ENCODE results near the gene B4GALNT3.

Gene B4GALNT3

DNA sequence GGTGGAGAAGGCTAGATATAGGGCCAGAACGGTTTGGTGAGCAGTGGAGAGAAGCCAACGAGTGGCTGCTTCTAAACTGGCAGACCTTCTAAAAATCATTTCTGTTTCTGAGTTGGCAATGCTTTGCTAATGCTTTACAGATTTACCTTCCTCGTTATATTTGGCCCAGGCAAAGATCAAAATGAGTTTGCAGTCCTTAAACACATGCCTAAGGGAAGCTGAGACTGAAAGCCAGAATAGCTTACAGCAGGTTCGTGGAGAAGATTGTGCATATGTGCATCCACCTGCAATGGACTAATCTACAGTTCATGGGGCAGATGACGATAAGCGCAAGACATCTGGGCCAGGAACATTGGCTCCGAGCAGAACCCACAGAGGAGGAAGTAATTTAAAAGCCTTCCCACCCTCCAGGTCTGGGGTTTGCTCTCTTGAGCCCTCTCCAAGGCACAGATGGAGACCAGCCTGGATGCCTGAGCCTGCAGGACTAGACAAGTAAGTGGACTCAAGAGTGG lies 104.1 kb downstream of the B4GALNT3 start:
- ATAC-seq: no peak
- DNase-seq: no peak
- Mint-ChIP-seq H3K9me3 (no peaks in the 10 kb centered on the region), H3K27me3 (no peaks in the 10 kb centered on the region), H3K4me1 (peaks cover 62% of the 10 kb centered on the region), H3K4me3 (peak overlapping the region; percentile 77 to 81), H3K27ac (peak overlapping the region; percentile 43 to 95)

DNA sequence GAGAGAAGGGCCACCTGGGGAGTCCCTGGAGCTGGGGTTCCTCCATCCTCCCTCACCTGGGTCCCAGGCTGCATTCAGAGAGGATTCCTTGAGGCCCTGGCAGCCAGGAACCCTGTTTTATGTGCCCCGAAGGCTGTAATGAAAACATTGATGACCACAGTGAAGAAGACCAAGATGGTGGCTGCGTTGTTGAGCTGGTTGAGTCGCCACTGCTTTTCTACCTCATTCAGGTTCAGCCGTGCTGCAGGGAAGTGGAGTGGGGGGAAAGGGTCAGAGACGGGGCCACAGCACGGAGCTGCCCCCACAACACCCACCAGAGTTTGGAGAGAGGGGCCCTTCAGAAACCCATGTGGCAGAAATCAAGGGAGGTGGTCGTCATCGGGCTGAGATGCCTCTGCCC lies 105.4 kb downstream of the B4GALNT3 start:
- DNase-seq (no peak), ATAC-seq (no peak)
- H3K27me3 Mint-ChIP-seq: no peaks in the 10 kb centered on the region
- H3K4me1 Mint-ChIP-seq: peaks cover 70% of the 10 kb centered on the region
- H3K9me3 Mint-ChIP-seq: no peaks in the 10 kb centered on the region
- H3K27ac Mint-ChIP-seq: no peak overlapping the region
- H3K4me3 Mint-ChIP-seq: peak overlapping the region in 1 of 2 donors; percentile 2

DNA sequence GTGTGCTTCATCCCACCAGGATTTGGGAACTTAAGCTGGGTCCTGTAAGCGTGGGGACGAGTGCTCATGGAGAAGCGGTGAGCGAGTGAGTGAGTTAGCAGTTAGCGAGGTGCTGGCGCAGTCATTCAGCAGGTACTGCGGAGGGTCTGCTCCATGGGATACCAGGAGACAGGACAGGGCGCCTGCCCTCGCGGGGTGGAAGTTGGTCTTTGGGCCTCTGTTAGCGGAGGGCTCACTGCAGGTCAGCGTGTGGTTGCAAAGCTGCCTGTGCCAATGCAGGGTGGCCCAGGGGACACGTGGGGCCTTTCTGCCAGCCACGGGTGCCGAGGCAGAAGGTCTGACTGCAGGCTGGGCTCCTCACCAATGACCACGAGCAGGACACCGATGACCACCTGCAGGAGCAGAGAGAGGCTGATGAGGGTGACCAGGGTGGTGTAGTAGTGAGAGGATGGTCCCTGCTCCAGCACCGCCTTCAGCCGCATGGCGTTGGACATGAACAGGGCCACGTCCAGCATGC lies 105.9 kb downstream of the B4GALNT3 start:
- Mint-ChIP-seq H3K27ac (no peak overlapping the region), H3K4me1 (peaks cover 70% of the 10 kb centered on the region), H3K4me3 (no peak overlapping the region), H3K9me3 (no peaks in the 10 kb centered on the region), H3K27me3 (no peaks in the 10 kb centered on the region)
- DNase-seq (no peak), ATAC-seq (no peak)

DNA sequence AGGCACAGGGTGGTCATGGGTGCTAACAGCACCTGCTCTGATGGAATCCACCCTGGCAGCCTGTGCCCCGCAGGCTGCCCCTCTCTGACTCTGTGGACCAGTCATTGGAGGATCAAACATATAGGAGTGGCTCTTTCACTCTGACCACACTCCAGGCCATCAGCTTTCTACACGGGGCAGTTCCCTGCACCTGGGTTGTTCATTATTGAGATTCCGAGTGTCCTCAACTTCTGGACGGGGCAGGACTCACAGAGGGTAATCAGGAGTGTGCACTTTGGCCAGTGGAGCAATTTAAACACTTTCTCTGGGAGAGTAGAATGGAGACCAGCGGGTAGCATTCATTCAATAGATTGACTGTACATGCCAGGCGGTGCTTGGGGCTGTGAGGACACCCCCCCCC lies 108.7 kb downstream of the B4GALNT3 start:
- no peak for DNase-seq
- peaks cover 63% of the 10 kb centered on the region for H3K4me1 Mint-ChIP-seq
- H3K4me3 Mint-ChIP-seq: no peak overlapping the region
- ATAC-seq: no peak
- peak overlapping the region in 1 of 2 donors; percentile 17 for H3K27ac Mint-ChIP-seq
- no peaks in the 10 kb centered on the region for H3K27me3 Mint-ChIP-seq
- no peaks in the 10 kb centered on the region for H3K9me3 Mint-ChIP-seq

DNA sequence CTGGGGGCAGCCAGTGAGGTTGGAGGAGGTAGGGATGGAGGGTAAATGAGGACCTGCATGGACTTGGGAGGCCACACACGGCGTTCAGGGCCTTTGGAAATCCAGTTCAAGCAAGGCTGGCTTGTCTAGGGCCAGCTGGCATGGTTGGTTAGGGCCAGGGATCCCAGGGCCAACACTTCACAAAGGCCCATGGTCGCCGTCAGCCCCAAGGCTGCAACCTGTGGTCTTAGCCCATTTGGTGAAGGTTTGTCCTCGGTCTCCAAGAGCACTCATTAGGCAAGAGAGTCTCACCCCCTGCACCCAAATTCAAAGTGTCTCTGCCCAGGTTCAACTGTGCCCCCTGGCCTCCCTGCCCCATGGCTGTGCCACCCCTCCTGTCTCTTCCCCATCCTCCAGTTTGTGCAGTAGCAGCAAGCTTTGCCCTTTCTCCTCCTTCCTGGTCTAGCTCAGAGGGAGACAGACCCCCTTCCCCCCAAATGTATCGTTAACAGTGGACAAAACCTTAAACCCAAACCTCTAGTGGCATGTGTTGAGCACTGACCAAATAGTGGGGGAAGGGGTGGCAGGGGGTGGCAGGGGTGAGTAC lies 109.4 kb downstream of the B4GALNT3 start:
- Mint-ChIP-seq H3K9me3 (no peaks in the 10 kb centered on the region), H3K27ac (no peak overlapping the region), H3K4me1 (peaks cover 60% of the 10 kb centered on the region), H3K27me3 (no peaks in the 10 kb centered on the region), H3K4me3 (peak overlapping the region in 1 of 2 donors; percentile 91)
- no peak for DNase-seq
- no peak for ATAC-seq

DNA sequence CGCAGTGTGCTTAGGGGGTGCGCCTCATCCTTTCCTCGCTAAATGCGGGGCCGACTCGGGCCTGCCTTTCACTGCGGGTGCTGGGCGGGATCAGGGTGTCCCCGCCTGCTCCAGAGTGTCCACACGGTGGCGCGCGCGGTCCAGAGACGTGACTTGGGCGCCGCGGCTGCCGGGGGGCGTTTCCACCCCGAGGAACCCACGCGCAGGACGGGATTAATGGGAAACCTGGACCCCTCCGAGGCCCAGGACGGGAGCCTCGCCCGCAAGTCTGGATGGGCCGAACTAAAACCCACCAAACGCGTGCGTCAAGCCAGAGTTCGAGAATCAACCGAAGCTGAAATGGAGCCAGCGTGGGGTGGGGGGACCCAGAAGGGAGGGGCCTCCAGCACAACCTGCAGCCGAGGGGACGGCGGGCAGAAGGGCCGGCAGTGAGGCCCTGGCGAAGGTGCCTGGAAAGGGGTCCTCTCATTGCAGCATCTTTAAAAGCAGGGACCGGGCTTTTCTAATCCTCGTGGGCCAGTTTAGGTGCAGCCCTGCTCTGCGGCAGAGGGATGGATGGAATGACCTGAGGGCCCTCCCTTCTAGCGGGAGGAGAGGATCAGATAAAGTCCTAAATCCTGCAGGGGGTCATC lies 110.2 kb downstream of the B4GALNT3 start:
- peaks cover 61% of the 10 kb centered on the region for H3K4me1 Mint-ChIP-seq
- ATAC-seq: peak; percentile 90

DNA sequence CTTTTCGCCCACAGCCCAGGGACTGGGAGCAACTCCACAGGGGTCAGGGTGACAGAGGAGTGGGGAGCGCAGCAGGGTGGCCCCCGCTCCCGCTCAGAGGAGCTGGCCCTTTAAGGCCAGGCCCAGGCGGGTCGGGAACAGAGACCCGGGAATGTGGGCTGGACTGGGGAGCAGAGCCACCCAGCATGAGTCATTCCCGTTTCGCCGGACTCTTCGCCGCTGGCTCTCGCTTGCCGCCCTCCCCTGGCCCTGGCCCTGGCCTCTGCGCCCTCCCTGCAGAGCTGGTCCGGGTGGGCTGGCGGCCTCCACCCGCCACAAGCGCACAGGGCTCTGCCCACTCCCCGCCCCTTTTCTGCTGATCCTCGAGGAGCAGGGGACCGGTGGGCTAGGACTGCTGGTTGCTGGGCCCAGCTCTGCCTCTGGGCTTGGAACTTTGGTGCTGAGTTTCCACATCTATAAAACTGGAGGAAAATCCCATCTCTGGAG lies 110.7 kb downstream of the B4GALNT3 start:
- Mint-ChIP-seq H3K4me1 (peaks cover 61% of the 10 kb centered on the region), H3K4me3 (peak overlapping the region in 1 of 2 donors; percentile 91)

More for the DNA sequence above, 110.2 kb downstream of the B4GALNT3 start:
- peak overlapping the region; percentile 52 to 77 for H3K27ac Mint-ChIP-seq
- no peaks in the 10 kb centered on the region for H3K9me3 Mint-ChIP-seq
- DNase-seq: peak; percentile 87
- H3K27me3 Mint-ChIP-seq: no peaks in the 10 kb centered on the region
- peak overlapping the region; percentile 90 to 91 for H3K4me3 Mint-ChIP-seq

DNA sequence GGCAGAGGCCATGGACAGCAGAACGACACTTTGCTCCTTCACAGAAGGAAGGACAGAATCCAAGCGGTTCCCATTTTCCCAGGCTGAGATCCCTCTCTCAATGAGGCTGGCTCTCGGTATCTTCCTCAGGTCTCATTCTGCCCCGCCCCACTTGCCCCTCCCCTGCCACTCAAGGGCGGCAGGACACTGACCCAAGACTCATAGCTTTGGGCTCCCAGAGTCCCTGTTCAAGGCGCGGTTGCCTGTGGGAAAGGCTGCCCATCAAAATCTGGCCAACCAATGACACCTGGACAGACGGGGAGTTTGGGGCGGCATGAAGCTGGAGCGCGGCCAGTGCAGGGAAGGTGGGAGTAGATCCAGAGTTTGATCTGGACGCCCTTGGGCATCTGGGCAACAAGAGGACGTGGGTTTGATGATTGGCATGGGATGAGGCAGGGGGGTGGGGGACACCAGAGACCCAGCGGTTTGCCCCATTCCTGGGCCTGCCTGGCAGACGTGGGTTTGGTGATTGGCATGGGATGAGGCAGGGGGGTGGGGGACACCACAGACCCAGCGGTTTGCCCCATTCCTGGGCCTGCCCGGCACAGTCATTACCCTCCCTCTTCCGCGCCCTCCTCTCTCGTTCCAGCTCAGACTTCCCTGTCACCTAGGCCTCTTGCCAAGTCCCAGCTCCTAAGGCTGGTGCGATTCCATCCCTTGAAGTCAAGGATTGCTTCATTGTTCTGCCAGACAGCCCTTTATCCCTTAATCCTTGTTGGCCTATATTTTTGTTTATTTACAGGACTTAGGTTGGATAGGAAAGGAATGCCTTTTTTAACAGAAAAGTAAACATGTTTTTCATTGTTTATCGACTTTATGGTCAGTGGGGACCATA lies 111.4 kb downstream of the B4GALNT3 start:
- Mint-ChIP-seq H3K9me3 (peaks cover 0 to 6% of the 10 kb centered on the region in 2 donors), H3K27me3 (no peaks in the 10 kb centered on the region), H3K4me1 (peaks cover 61% of the 10 kb centered on the region), H3K27ac (no peak overlapping the region), H3K4me3 (peak overlapping the region in 1 of 2 donors; percentile 22)
- no peak for DNase-seq
- no peak for ATAC-seq

More for the DNA sequence above, 110.7 kb downstream of the B4GALNT3 start:
- no peak for DNase-seq
- Mint-ChIP-seq H3K27me3 (no peaks in the 10 kb centered on the region), H3K27ac (no peak overlapping the region), H3K9me3 (peaks cover 0 to 4% of the 10 kb centered on the region in 2 donors)
- ATAC-seq: no peak

DNA sequence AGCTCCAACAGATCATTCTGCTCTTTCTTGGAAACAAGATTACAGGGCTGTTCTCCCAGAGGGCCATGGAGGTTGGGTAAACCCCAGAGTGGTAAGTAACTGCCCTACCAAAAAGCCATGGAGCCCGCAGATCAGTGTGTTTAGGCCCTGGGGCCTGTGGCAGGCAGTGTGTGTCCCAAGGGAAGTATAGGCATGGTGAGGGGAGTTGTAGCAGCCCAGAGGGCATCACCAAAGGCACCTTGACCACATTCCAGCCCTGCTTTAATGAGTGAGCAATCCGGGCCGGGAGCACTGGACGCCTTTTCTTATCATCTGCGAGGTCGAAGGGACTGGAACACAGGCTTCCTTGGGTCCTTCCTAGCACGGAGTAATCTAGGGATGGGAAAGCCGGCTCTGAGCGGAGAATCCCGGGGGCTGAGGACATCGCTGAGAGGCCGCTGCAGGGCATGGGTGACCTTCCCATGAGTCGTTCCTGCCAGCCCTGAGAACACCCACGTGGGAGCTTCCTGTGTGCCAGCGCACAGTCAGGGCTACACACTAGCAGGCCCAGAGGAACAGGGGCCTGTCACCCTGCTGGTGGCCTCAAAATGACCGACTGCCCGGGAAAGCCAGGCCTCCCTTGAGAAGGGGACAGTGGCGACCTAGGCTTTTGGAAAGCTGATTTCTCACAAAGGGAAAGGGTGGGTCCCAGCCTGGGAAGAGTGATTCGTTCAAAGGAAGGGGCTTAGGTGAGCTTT lies 112.2 kb downstream of the B4GALNT3 start:
- ATAC-seq (no peak), DNase-seq (no peak)
- Mint-ChIP-seq H3K27me3 (no peaks in the 10 kb centered on the region), H3K4me3 (no peak overlapping the region), H3K4me1 (peaks cover 67% of the 10 kb centered on the region), H3K27ac (peak overlapping the region in 1 of 2 donors; percentile 40), H3K9me3 (peaks cover 0 to 6% of the 10 kb centered on the region in 2 donors)

DNA sequence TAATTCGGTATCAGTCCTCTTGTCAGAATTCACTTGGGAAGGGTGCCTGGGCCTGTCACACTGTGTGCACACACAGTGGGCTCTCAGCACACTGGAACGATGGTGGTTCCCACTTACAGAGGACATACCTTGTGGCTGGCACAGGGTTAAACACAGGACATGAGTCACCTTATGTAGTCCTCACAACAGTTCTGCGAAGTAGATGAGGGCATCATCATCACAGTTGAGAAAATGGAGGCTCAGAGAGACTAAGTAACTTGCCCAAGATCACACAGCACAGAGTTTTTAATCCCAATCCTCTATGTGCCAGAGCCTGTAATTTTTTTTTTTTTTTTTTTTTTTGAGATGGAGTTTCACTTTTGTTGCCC lies 112.8 kb downstream of the B4GALNT3 start:
- Mint-ChIP-seq H3K9me3 (peaks cover 0 to 6% of the 10 kb centered on the region in 2 donors), H3K4me3 (no peak overlapping the region), H3K27me3 (no peaks in the 10 kb centered on the region), H3K27ac (peak overlapping the region in 1 of 2 donors; percentile 40), H3K4me1 (peaks cover 67% of the 10 kb centered on the region)
- DNase-seq: no peak
- peak; percentile 61 for ATAC-seq

DNA sequence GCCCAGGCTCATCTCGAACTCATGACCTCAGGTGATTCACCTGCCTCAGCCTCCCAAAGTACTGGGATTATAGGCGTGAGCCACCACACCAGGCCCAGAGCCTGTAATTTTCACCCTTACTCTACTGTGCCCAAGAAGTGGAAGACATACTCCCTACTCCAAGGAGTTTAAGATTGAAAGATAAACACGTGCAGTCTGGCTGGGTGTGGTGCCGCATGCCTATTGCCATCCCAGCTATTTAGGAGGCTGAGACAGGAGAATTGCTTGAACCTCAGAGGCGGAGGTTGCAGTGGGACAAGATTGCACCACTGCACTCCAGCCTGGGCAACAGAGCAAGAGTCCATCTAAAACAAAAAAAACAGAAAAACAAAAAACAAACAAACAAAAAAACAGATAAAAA lies 113.5 kb downstream of the B4GALNT3 start:
- Mint-ChIP-seq H3K4me1 (peaks cover 65% of the 10 kb centered on the region), H3K27ac (no peak overlapping the region), H3K27me3 (no peaks in the 10 kb centered on the region), H3K4me3 (no peak overlapping the region), H3K9me3 (peaks cover 0 to 6% of the 10 kb centered on the region in 2 donors)
- DNase-seq (no peak), ATAC-seq (no peak)

DNA sequence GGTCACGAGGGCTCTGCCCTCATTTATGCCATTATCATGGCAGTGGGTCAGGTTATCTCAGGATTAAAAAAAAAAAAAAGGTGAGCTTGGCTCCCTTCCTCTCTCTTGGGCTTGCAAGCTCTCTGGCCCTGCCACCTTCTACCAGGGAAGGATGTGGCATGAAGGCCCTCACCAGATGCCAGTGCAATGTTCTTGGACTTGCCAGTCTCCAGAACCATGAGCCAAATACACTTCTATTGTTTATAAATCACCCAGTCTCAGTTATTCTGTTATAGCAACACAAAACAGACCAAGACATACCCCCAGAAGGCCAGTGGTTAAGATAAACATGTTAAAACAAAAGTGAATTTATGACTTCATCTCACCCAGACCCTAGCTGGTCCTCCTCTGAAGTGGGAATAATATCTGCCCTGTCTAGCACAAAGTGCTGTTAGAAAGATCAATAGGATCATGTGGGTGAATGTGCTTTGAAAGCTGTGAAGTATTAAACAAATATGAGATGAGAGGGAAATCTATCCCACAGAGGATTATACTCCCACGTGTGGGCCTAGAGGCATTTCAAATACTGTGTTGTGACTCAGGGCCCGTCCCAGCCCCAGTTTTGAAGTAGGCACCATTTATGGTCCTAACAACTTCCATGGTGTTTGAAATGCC lies 114.9 kb downstream of the B4GALNT3 start:
- DNase-seq (no peak), ATAC-seq (no peak)
- H3K4me3 Mint-ChIP-seq: no peak overlapping the region
- H3K27ac Mint-ChIP-seq: peak overlapping the region in 1 of 2 donors; percentile 71
- peaks cover 0 to 6% of the 10 kb centered on the region in 2 donors for H3K9me3 Mint-ChIP-seq
- H3K27me3 Mint-ChIP-seq: peaks cover 3% of the 10 kb centered on the region
- peaks cover 54% of the 10 kb centered on the region for H3K4me1 Mint-ChIP-seq

DNA sequence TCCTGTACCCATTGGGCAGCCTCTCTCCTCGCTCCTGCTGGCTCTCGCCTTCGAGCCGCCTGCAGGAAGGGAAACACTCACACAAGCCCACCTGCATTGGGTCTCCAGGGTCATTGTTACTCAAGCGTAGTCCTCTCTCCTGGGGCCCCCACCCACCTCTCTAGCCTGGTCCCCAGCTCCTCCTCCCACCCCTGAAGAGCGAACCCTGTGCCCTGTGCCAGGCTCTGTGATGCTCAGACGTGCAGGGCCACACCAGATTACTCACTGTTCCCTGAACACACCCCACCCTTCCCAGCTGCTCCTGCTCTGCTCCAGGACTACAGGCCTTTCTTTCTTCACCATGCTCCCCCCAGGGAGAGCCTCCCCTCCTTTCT lies 115.4 kb downstream of the B4GALNT3 start:
- peak overlapping the region; percentile 66 to 97 for H3K27ac Mint-ChIP-seq
- no peak for DNase-seq
- H3K9me3 Mint-ChIP-seq: peaks cover 0 to 6% of the 10 kb centered on the region in 2 donors
- ATAC-seq: no peak
- peaks cover 49% of the 10 kb centered on the region for H3K4me1 Mint-ChIP-seq
- peaks cover 8% of the 10 kb centered on the region for H3K27me3 Mint-ChIP-seq
- H3K4me3 Mint-ChIP-seq: no peak overlapping the region

DNA sequence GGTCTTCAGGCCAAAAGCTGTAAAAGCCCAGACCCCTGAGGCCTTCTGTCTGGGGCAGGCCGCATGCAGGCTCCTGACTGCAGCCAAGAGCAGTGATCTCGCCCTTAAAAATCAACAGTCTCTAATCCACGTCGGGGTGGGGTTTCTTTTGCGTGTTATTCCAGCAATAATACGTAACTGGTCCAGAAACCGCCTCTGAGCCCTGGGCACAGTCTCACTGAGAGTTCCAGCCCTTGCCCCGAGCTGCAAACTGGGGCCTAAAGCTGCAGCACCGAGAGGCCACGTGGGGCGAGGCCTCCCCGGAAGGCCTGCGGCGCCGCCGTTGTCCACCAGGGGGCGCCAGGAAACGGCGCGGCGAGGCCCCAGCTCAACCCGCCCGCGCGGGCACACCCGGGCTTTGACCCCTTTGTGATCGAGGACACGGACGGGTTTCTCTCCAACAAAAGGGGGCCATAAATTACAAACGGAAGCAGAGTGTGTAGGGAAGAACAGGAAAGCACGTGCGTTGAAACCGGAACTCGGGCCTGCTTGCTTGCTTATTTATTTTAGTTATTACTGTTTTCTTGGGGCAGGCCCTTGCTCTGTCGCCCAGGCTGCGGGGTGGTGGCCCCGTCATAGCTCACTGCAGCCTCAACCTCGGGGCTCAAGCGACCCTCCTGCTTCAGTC lies 116.3 kb downstream of the B4GALNT3 start:
- Mint-ChIP-seq H3K27me3 (peaks cover 8% of the 10 kb centered on the region), H3K9me3 (peaks cover 0 to 6% of the 10 kb centered on the region in 2 donors), H3K4me3 (peak overlapping the region; percentile 46 to 65), H3K4me1 (peaks cover 49% of the 10 kb centered on the region), H3K27ac (peak overlapping the region; percentile 75 to 97)
- ATAC-seq (peak; percentile 90), DNase-seq (peak; percentile 89 to 93)
